IMR-90 (cell line): ENCODE data around the gene HEXD. TPM values are rescaled to one million over a fixed set of nuclear protein-coding genes. Genes with fewer than 3 reads are reported as not detected.

Experiments used
- ATAC-seq: fragments of 200-7000 bp; cut with Tn5 transposase; 2 replicates; pipeline ENCODE4 v1.9.1; 2020; ENCODE audit warnings: low read depth, mild to moderate bottlenecking, moderate library complexity
- BruUV-seq: library from RNA; stranded (reverse); fragments of 400-500 nt; replicated peaks from 2 replicates; lab custom pipeline; 2021; lab: Mats Ljungman, UMichigan
- CTCF ChIA-PET: fragments of 300-600 bp; formaldehyde crosslinking; extraction: SDS; loops from one replicate; lab custom pipeline; 2021; ENCODE audit warnings: antibody characterized with exemption; lab: Yijun Ruan, JAX
- POLR2A ChIA-PET: fragments of 300-600 bp; sonication (Branson Sonifier 250); formaldehyde crosslinking; loops from one replicate; lab custom pipeline; 2022; ENCODE audit warnings: antibody characterized with exemption; ENCODE audit not compliant: unreplicated experiment; lab: Charles Lee
- DNase-seq: peaks from one replicate; pipeline ENCODE4 v3.0.0; 2013
- H2AFZ ChIP-seq: replicated peaks from 2 replicates; pipeline ENCODE3; 2013; ENCODE audit warnings: low read length, mild to moderate bottlenecking; ENCODE audit not compliant: poor library complexity
- H2AK5ac ChIP-seq: 2 replicates; pipeline ENCODE4 v1.6.1; 2013; ENCODE audit warnings: low read depth, low read length, inconsistent platforms
- H2AK9ac ChIP-seq: replicated peaks from 2 replicates; pipeline ENCODE3; 2013; ENCODE audit warnings: mild to moderate bottlenecking, low read depth, low read length, moderate library complexity; ENCODE audit not compliant: poor library complexity
- H2BK120ac ChIP-seq: 2 replicates; pipeline ENCODE4 v1.6.1; 2013; ENCODE audit warnings: low read depth, low read length, inconsistent platforms
- H2BK15ac ChIP-seq: 3 replicates; pipeline ENCODE4 v1.6.1; 2013; ENCODE audit warnings: low read depth, low read length, inconsistent platforms
- H2BK20ac ChIP-seq: 2 replicates; pipeline ENCODE4 v1.6.1; 2013; ENCODE audit warnings: low read depth, mild to moderate bottlenecking, inconsistent platforms, low read length, moderate library complexity
- H2BK5ac ChIP-seq: 2 replicates; pipeline ENCODE4 v1.6.1; 2013; ENCODE audit warnings: mild to moderate bottlenecking, low read depth, low read length, inconsistent platforms; ENCODE audit not compliant: poor library complexity, severe bottlenecking
- H3K14ac ChIP-seq: replicated peaks from 2 replicates; pipeline ENCODE4 v1.6.1; 2013; ENCODE audit warnings: low read depth, low read length, inconsistent platforms
- H3K18ac ChIP-seq: 2 replicates; pipeline ENCODE4 v1.6.1; 2013; ENCODE audit warnings: low read depth, low read length, control low read depth
- H3K23ac ChIP-seq: 2 replicates; pipeline ENCODE4 v1.6.1; 2013; ENCODE audit warnings: low read depth, low read length, inconsistent platforms
- H3K27ac ChIP-seq: 2 replicates; pipeline ENCODE4 v1.5.1; 2013; ENCODE audit warnings: mild to moderate bottlenecking, control low read depth, low read length; ENCODE audit not compliant: insufficient read depth
- H3K27me3 ChIP-seq: 2 replicates; pipeline ENCODE4 v1.6.1; 2013; ENCODE audit warnings: low read length; ENCODE audit not compliant: control insufficient read depth, insufficient read depth
- H3K36me3 ChIP-seq: 2 replicates; pipeline ENCODE4 v1.6.1; 2013; ENCODE audit warnings: low read length, mixed read lengths; ENCODE audit not compliant: control insufficient read depth, insufficient read depth
- H3K4ac ChIP-seq: 2 replicates; pipeline ENCODE4 v1.6.1; 2013; ENCODE audit warnings: low read depth, low read length, inconsistent platforms
- H3K4me1 ChIP-seq: 2 replicates; pipeline ENCODE4 v1.6.1; 2013; ENCODE audit warnings: low read length, mixed read lengths; ENCODE audit not compliant: control insufficient read depth, insufficient read depth
- H3K4me2 ChIP-seq: 2 replicates; pipeline ENCODE4 v1.6.1; 2013; ENCODE audit warnings: low read depth, mild to moderate bottlenecking, control low read depth, low read length, moderate library complexity
- H3K4me3 ChIP-seq: 2 replicates; pipeline ENCODE4 v1.5.1; 2013; ENCODE audit warnings: low read depth, mild to moderate bottlenecking, control low read depth, low read length, moderate library complexity; ENCODE audit not compliant: insufficient read depth
- H3K56ac ChIP-seq: 2 replicates; pipeline ENCODE4 v1.6.1; 2013; ENCODE audit warnings: low read length, inconsistent platforms; ENCODE audit not compliant: insufficient read depth; ENCODE audit errors: extremely low read depth
- H3K79me1 ChIP-seq, 2 experiments: 2 replicates each; pipeline ENCODE4 v1.6.1; 2013; ENCODE audit warnings: low read length in 2 of 2, inconsistent platforms in 1 of 2, low read depth in 1 of 2
- H3K9ac ChIP-seq: 2 replicates; pipeline ENCODE4 v1.6.1; 2013; ENCODE audit warnings: low read depth, low read length, control low read depth
- H3K9me1 ChIP-seq: 2 replicates; pipeline ENCODE4 v1.6.1; 2013; ENCODE audit warnings: low read length, inconsistent platforms; ENCODE audit not compliant: insufficient read depth
- H3K9me3 ChIP-seq: 2 replicates; pipeline ENCODE4 v1.6.1; 2013; ENCODE audit warnings: low read length; ENCODE audit not compliant: control insufficient read depth, insufficient read depth
- H4K20me1 ChIP-seq: 2 replicates; pipeline ENCODE4 v1.6.1; 2013; ENCODE audit warnings: low read length, inconsistent platforms; ENCODE audit not compliant: insufficient read depth
- H4K5ac ChIP-seq: 2 replicates; pipeline ENCODE4 v1.6.1; 2013; ENCODE audit warnings: mild to moderate bottlenecking, low read depth, low read length, control low read depth
- H4K8ac ChIP-seq, 2 experiments: 2 replicates each; pipeline ENCODE4 v1.6.1; 2013; ENCODE audit warnings: low read depth in 2 of 2, low read length in 2 of 2, control low read depth in 1 of 2, inconsistent platforms in 1 of 2
- H4K91ac ChIP-seq: 2 replicates; pipeline ENCODE4 v1.6.1; 2013; ENCODE audit warnings: low read depth, low read length, inconsistent platforms; ENCODE audit not compliant: insufficient read depth
- BHLHE40 ChIP-seq: fragments of 150-350 bp; IDR thresholded peaks from 2 replicates; pipeline ENCODE4 v1.6.1; 2016; ENCODE audit warnings: mild to moderate bottlenecking, low read depth, low read length
- CEBPB ChIP-seq: IDR thresholded peaks from 2 replicates; pipeline ENCODE4 v1.6.1; 2012; ENCODE audit warnings: low read depth, low read length, improper control_type of control experiment
- CHD1 ChIP-seq: IDR thresholded peaks from 2 replicates; pipeline ENCODE4 v1.6.1; 2012; ENCODE audit warnings: low read depth, low read length, improper control_type of control experiment
- CTCF ChIP-seq: conservative IDR thresholded peaks from 2 replicates; pipeline ENCODE4 v1.5.1; 2012; ENCODE audit warnings: mild to moderate bottlenecking, low read depth, low read length, improper control_type of control experiment
- FOS ChIP-seq: fragments of 150-350 bp; IDR thresholded peaks from 2 replicates; pipeline ENCODE4 v1.6.1; 2016; ENCODE audit warnings: low read depth, low read length
- MAFK ChIP-seq: IDR thresholded peaks from 2 replicates; pipeline ENCODE4 v1.6.1; 2012; ENCODE audit warnings: low read depth, low read length, improper control_type of control experiment
- MAZ ChIP-seq: IDR thresholded peaks from 2 replicates; pipeline ENCODE4 v1.6.1; 2012; ENCODE audit warnings: low read depth, mild to moderate bottlenecking, low read length, improper control_type of control experiment, moderate library complexity, borderline replicate concordance
- MXI1 ChIP-seq: IDR thresholded peaks from 2 replicates; pipeline ENCODE4 v1.6.1; 2012; ENCODE audit warnings: low read depth, mild to moderate bottlenecking, low read length, moderate library complexity, borderline replicate concordance
- NFE2L2 ChIP-seq: fragments of 150-350 bp; IDR thresholded peaks from 2 replicates; pipeline ENCODE4 v1.6.1; 2016; ENCODE audit warnings: low read depth, mild to moderate bottlenecking, low read length
- POLR2A ChIP-seq: IDR thresholded peaks from 2 replicates; pipeline ENCODE4 v1.6.1; 2012; ENCODE audit warnings: mild to moderate bottlenecking, low read depth, low read length
- RAD21 ChIP-seq: IDR thresholded peaks from 2 replicates; pipeline ENCODE4 v1.6.1; 2012; ENCODE audit warnings: low read length, improper control_type of control experiment
- RCOR1 ChIP-seq: IDR thresholded peaks from 2 replicates; pipeline ENCODE4 v1.6.1; 2012; ENCODE audit warnings: mild to moderate bottlenecking, low read length, improper control_type of control experiment; ENCODE audit not compliant: insufficient replicate concordance
- RFX5 ChIP-seq: IDR thresholded peaks from 2 replicates; pipeline ENCODE4 v1.8.0; 2012; ENCODE audit warnings: low read depth, mild to moderate bottlenecking, low read length, moderate library complexity
- SMC3 ChIP-seq: fragments of 150-350 bp; IDR thresholded peaks from 2 replicates; pipeline ENCODE4 v1.6.1; 2016; ENCODE audit warnings: low read depth, mild to moderate bottlenecking, antibody characterized with exemption, low read length, moderate library complexity
- USF2 ChIP-seq: fragments of 150-350 bp; IDR thresholded peaks from 2 replicates; pipeline ENCODE4 v1.6.1; 2017; ENCODE audit warnings: mild to moderate bottlenecking, antibody characterized with exemption, low read length, low read depth
- WGBS, 2 experiments: methylation state at CpG; one replicate each; pipeline versions ENCODE4 v1.1.5 to v1.1.7; 2013; ENCODE audit warnings: missing lambda C conversion rate in 2 of 2; ENCODE audit not compliant: insufficient read length in 1 of 2; ENCODE audit errors: extremely low coverage in 2 of 2; 5-methylcytosine and 5-hydroxymethylcytosine counted together
- dilution Hi-C: fragments of 300-500 bp; cut with HindIII; formaldehyde crosslinking; loops from one replicate; pipeline ENCODE4 v1.14.3; 2018; ENCODE audit warnings: low sequenced_read_pairs; ENCODE audit not compliant: unreplicated experiment
- in situ Hi-C: fragments of 300-500 bp; cut with MboI; formaldehyde crosslinking; loops from 3 replicates; pipeline ENCODE4 v1.14.3; 2019; ENCODE audit warnings: low sequenced_read_pairs, inconsistent platforms, mixed read lengths
- intact Hi-C: fragments of 100-400 bp; cut with micrococcal nuclease; formaldehyde crosslinking; loops from 2 replicates; pipeline ENCODE4 v1.10.0; 2022
- polyA plus RNA-seq, 3 experiments: library from polyadenylated mRNA; depleted of rRNA; stranded (reverse); fragments of >200 nt; gene quantifications; 2 replicates each; pipeline ENCODE4 v1.2.3, GENCODE V29; 2012; ENCODE audit warnings: low replicate concordance in 1 of 3
- total RNA-seq: library from RNA; depleted of rRNA; stranded (reverse); fragments of >200 nt; gene quantifications from 2 replicates; pipeline ENCODE4 v1.2.3, GENCODE V29; 2012
- TF ChIP-seq, protein P1 (sequence below): fragments of 150-350 bp; IDR thresholded peaks from 2 replicates; pipeline ENCODE4 v1.6.1; 2016; ENCODE audit warnings: low read depth, mild to moderate bottlenecking, low read length, moderate library complexity, borderline replicate concordance

Gene HEXD
- total and polyA plus RNA-seq, 2 of the 4 experiments (the other 2 are of a cell fraction): 3.8 to 9.5 TPM

- Histone ChIP-seq H2BK120ac (no peak overlapping the region), H4K91ac (no peak overlapping the region), H3K36me3 (no peaks in the 10 kb centered on the region), H2AK9ac (no peak overlapping the region), H3K9ac (no peak overlapping the region), H4K20me1 (no peaks in the 10 kb centered on the region; the same call in 1 of the 2 replicates), H3K4me3 (no peak overlapping the region), H3K4ac (no peak overlapping the region), H4K5ac (no peak overlapping the region), H3K18ac (no peak overlapping the region), H3K56ac (no peak overlapping the region), H2BK5ac (no peak overlapping the region), H4K8ac (no peak overlapping the region), H2BK15ac (no peak overlapping the region), H3K14ac (no peak overlapping the region), H3K9me3 (no peaks in the 10 kb centered on the region), H3K4me2 (no peak overlapping the region), H3K4me1 (peaks cover 4% of the 10 kb centered on the region), H2BK20ac (no peak overlapping the region), H3K9me1 (peaks cover 4% of the 10 kb centered on the region; the same call in 1 of the 2 replicates), H3K79me1 (no peaks in the 10 kb centered on the region), H2AK5ac (no peak overlapping the region), H3K23ac (no peak overlapping the region), H3K27ac (no peak overlapping the region), H3K27me3 (peaks cover 51% of the 10 kb centered on the region), H2AFZ (no peak overlapping the region)
- DNase-seq (no peak), ATAC-seq (no peak)
- TF ChIP-seq CHD1: no peak
- no peak for TF ChIP-seq USF2
- no peak for TF ChIP-seq MAFK
- TF ChIP-seq CTCF: no peak
- no peak for TF ChIP-seq MXI1
- no peak for TF ChIP-seq BHLHE40
- no peak for TF ChIP-seq POLR2A
- no peak for TF ChIP-seq SMC3
- no peak for TF ChIP-seq RFX5
- no peak for TF ChIP-seq CEBPB
- TF ChIP-seq MAZ: no peak
- TF ChIP-seq, protein P1, sequence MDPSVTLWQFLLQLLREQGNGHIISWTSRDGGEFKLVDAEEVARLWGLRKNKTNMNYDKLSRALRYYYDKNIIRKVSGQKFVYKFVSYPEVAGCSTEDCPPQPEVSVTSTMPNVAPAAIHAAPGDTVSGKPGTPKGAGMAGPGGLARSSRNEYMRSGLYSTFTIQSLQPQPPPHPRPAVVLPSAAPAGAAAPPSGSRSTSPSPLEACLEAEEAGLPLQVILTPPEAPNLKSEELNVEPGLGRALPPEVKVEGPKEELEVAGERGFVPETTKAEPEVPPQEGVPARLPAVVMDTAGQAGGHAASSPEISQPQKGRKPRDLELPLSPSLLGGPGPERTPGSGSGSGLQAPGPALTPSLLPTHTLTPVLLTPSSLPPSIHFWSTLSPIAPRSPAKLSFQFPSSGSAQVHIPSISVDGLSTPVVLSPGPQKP: no peak
- no peak for TF ChIP-seq RCOR1
- no peak for TF ChIP-seq FOS
- no peak for TF ChIP-seq RAD21
- TF ChIP-seq NFE2L2: no peak
- intact Hi-C loops (no loop called here), in situ Hi-C loops (no loop called here), dilution Hi-C loops (no loop called here)
- WGBS, 2 experiments: 62% methylated on average over 9 of the region's 18 CpGs; no CpG with 5 or more reads in 1 of the 2 experiments
- BruUV-seq: no TSS peak
- CTCF ChIA-PET: no interaction called here
- POLR2A ChIA-PET: no interaction called here
Measured at GRCh38 chr17:82383411-82383810, 34.7 kb upstream of the HEXD start.
